NCI-H1105 (cell line): ENCODE data around the gene TYMP.
A peak's percentile ranks its signal among the peaks of the same experiment; 100 is the strongest.
"Not testable (repeated sequence)": the region's sequence is repeated elsewhere in the genome, so short reads cannot be mapped to it uniquely, and the experiment has no call there.

Source experiments
- DNase-seq: peaks from one replicate; lab custom pipeline; 2025; lab: John Stamatoyannopoulos, UW

Gene TYMP

GRCh38 chr22:50540381-50540780, 10.6 kb upstream of the TYMP start:
- DNase-seq, result no peak

- DNase-seq, result no peak
Observed at GRCh38 chr22:50537765-50538164, 8.0 kb upstream of the TYMP start.

DNA sequence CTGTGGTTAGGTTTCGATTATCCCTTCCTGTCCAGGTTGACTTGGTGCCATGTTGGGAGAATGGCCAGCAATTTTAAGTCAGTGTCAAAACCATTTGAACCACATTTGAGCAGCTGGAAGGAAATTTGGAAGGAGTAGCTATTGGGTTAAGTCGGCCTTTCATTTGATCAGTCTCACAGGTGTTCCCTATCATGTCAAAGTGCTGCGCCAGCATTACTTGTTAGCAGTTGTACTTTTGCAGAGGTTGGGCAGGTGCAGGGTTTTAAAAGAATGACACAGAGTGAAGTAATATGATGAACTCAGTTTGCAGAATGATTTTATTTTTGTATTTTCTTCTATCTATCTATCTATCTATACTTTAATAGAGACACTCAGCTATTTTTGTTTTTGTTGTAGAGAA, 6.4 kb upstream of the TYMP start:
- DNase-seq, result no peak

GRCh38 chr22:50535113-50535512, 5.3 kb upstream of the TYMP start:
- no peak for DNase-seq

- DNase-seq, result not testable (repeated sequence)
Observed at GRCh38 chr22:50533856-50534711, 4.3 kb upstream of the TYMP start.

GRCh38 chr22:50532824-50533796, 3.3 kb upstream of the TYMP start:
- DNase-seq, result no peak

DNA sequence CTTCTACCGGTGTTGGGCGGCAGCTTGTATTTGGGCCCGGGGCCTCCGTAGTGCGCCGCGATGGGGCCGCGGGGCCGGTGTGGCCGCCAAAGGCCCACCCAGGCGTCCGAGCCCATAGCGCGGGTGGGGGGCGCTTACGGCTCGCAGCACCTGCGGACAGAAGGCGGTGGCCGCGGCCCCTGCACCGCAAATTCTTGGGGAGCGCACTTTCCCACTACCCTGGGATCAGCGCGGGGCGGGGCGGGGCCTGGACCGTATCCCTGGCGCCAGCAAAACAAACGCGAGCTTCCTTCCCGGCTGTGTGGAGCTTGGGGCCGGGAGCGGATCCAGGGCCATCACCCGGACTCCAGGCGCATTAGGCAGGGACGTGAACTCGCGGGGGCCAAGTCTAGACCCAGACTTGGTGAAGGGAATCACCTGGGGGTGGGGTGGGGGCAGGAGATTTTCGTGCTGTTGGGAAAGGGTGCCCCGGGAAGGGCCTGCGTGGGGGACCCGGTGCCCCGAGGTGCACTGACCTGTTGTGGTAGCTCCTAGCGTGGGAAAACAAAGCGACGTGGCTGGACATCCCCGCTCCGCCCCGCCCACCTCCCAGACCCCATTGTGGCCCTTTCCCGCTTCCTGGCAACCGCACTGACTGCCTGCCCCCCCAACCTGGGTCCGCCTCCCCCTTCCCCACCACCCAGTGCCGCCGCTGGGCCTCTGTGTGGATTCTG, 2.3 kb upstream of the TYMP start:
- DNase-seq, result peak; percentile 47

DNA sequence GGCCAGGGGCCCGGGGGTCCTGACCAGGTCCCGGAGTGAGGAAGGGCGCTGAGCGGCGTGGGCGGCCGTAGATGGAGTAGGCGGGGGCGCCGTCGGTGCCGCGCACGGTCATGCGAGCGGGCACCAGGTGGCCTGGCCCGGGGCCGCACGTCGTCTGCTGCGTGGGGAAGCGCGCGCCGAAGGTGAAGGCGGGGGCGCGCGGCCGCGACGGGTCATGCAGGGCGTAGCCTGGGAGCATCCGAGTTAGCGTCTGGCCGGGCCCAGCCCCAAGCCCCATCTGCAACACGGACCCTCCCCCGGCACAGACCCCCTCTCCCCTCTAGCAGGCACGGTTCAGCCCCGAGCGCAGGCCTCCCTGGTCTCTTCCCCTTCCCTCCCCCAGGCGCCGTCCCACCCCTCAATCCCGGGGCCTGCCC, 1.7 kb upstream of the TYMP start:
- DNase-seq, result peak; percentile 44

DNA sequence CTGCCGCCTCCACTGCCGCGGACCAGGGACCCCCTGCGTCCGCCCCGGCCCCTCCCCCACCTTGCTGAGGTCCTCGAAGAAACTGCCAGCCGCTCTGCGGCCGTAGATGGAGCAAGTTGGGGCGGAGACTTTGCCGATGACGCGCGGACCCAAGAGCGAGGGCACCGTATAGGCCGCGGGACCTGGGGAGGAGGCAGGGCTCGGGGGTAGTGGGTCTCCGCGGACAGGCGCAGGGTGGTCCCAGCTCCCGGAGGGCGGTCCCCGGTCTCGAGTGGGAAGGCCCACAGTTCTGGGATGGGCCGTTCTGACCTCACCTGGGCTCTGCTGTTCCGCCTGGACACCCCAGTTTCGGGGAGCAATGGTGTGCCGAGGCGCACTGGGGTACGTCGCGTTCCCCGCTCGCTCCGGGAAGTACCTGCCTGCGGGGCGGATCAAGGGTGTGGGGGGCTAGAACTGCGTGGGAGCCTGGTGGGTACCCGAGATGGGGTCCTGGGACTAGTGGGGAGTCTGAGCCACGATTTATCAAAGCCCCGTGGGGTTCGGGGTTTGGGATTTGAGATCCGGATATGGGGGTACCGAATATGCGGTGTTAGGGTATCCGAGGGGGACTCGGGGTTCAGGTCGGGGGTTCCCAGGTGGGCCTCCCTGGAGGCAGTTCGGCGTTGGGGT, 1.2 kb upstream of the TYMP start:
- peak; percentile 56 for DNase-seq

DNA sequence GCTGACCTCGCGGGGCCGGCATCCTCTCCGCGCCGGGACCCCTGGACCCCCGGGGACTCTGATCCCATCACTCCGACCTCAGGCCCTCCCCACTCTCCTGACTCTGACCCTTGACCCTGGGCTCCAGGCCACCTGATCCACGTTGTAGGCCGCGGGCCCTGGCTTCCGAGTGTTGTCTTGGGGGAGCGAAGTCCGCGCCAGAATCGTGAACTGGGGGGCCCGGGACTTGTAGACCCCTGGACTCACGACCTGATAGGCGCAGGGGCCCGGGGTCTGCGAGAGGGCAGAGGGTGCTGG, 716 bp upstream of the TYMP start:
- no peak for DNase-seq

DNA sequence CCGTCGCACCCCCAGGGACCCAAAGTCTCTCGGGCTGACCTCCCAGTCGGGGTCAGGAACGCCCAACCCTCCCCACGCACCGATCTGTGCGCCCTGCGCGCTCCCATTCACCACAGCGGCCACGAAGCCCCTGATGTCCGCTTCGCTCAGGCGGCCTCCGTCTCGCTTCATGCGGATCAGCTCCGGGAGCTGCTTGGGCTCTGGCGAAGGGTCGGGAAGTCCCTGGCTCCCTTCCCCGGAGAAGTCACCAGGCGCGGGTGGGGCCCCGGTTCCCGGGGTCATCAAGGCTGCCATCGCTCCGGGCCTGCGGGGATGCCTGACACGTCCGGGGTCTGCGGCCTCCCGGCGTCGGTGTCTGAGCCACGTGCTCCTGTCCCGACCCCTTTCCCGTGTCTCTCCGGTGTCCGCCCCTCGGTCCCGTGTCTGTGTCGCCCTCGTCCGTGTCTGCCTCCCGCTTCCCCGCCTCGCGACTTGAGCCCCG, 356 bp downstream of the TYMP start:
- DNase-seq, result no peak

DNA sequence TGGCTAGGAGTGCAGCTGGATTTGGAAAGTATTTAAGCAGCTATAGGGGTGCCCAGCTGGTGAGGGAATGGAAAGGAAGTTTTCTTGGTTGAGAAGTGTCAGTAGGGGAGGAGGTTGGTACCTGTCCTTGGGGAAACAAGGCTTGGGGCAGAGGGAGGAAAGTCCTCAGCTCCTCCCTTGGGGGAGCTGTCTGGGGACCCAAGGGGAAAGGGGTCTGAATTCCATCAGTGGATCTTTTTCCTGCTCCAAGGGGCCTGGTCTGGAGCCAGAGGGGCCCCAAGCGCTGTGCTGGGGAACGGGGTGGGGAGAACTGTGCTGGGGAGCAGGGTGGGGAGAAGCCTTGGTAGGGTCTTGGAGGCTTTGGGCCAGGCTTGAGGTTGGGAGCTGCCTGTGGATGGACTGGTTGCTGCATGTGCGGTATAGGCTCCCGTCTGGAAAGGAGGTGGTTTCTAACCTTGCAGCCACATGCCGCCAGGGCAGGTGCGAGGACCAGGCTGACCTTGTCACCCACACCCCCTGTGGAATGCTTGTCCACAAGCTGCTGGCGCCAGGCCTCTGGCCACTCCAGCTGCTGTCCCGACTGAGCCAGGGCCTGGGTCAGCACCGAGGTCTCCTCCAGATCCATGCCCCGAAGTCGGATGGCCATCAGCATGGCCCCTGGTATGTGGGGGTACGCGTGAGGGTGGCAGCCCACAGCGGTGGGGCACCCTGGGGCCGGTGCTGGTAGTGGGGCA, 963 bp downstream of the TYMP start:
- no peak for DNase-seq

GRCh38 chr22:50527921-50528681, 1.7 kb downstream of the TYMP start:
- no peak for DNase-seq

DNA sequence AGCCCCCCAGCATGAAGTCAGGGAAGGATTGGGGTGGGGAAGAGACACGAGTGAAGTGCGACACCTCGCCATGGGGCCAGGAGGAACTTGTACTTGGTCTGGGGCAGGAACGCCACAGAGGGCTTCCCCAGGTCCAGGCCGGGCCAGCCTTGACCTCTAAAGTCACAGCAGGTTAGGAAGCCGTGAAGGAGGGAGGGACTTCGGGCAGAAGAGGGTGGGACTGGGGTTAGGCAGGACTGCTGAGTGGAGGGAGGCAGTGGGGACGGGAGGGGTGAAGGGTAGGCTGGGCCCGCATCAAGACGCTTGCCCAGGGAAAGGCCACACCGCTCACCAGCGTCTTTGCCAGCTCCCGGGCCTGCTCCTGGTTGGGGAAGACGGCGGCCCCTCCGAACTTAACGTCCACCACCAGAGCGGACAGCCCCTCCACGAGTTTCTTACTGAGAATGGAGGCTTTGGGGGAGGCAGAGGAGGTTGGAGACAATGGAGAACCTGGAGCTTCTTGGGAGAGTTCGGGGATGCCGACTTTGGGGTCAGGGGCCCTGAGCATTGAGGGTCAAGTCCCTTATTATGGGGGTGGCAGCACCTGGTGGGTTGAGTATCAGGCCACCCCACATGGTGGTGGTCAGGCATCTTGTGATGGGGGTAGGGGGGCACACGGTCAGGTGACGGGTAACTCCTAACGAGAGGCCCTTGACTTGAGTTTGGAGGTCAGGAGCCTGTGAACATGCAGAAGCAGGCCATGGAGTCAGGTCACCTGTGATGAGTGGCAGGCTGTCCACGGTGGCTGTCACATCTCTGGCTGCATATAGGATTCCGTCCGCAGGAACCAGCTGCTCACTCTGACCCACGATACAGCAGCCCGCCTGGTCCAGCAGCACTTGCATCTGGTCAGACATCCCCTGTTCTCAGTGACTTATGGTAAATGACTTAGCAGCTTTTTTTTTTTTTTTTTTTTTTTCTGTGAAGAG, 2.7 kb downstream of the TYMP start:
- DNase-seq, result peak; percentile 24

DNA sequence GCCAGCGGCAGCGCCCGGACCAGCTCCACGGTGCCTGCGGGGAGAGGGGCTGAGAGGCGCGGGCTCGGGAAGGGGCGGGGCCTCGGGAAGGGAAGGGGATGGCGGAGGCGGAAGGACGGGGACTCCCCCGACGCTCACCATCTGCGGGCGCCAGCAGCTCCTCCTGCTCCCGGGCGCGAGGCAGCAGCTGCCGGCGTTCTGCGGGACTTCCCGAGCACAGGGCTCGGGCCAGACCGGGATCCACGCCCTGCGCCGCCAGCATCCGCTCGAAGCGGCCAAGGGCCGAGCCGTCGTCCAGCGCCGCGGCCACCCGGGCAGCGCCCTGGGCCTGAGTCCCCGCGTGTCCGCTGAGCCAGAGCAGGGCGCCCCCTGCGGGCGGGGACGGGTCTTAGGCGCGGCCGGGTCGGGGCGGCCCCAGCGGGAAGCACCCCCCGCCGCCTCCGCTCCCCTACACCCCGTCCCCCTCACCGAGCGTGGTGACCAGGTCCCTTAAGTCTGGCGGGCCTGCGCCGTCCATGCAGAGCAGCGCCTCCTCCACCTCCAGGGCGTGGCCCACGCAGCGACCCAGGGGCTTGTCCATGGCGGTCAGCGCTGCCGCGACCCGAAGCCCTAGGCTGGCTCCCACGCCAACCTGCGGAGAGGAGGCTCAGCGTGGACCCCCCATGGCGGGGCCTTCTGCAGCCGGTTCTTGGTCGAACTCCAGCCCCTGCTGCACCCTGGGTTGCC, 3.5 kb downstream of the TYMP start:
- DNase-seq, result peak; percentile 59

DNA sequence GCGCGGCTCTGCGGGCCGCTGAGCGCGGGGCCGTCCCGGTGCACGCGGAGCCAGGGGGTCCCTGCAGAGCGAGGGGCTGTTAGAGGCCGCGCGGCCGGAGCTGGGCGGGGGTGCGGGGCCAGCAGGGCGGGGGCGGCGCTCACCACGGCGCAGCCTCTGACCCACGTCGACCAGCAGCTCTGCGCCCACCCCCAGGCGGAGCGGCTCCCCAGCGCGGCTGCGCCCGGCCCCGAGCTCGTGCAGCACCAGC, 4.0 kb downstream of the TYMP start:
- no peak for DNase-seq

DNA sequence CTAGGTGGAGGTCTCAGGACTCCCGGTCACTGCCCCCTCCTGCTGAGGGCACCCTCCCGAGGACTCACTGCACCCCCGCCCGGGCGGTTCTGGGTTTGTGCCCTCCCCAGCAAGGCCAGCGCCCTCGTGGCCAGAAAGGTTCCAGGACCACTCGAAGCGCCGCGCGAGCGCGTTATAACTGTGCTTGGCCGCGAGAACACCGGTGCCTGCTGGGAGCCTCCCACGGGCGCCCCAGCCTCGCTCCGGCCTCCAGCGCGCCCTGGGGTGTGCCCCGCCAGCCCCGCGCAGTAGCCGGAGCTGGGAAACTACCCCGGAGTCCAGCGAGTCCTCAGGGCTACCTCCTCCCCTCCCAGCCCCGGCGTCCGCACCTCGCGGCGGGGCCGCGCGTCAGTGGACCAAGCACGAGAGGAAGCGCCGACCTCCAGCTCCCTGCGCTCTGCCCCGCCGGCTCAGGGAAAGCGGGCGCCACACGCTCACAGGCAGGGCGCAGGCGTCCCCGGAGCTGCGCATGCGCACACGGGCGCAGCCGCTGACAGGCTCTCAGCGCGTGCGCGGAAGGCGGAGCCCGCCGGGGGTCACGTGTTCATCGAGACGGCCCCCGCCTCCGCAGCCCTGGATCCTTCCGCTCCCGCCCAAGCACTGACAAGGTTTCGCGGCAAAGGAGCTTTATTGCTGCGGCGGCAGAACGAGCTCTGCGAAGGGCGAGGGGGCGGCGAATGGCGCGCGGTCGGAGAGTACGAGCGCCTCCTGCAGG, 4.5 kb downstream of the TYMP start, which contains the start of gene SCO2:
SCO2 (minus strand) TSS at position 495 of the 754 bp plus-strand sequence. CDS start 1,187 bp downstream, outside the sequence.
- peak; percentile 93 for DNase-seq

DNA sequence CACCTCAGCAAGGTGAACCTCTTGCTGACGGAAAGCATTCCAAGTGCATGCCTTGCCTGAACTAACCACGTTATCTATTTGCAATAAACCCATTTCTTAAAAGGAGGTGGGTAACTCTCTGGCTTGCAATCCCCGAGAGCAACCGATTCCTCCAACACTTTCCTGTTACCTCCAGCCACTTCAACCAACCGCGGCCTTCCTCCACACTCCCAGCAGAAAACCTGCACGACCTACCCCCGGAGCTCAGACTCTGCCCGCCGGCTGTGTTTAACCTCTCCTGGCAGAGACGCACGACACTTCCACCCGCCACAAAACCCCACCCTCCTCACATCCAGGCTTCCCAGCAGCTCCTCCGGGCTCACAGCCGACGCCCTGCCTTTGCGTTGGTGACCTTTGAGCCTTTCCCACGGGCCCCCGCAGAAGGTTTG, 5.1 kb downstream of the TYMP start:
- DNase-seq, result peak; percentile 12
